Lung (tissue), 12 donors: ENCODE data around the gene PLK5. TPM values are rescaled to one million over a fixed set of nuclear protein-coding genes. Genes with fewer than 3 reads are reported as not detected.

Experiments used
- ATAC-seq: fragments of 200-7000 bp; cut with Tn5 transposase; one replicate; pipeline ENCODE4 v1.9.1; 2020; ENCODE audit warnings: moderate number of reproducible peaks; ENCODE audit not compliant: insufficient read depth, low FRiP score
- DNase-seq, 3 donors: peaks; one replicate each; pipeline ENCODE4 v3.0.0-alpha.2; 2013 to 2017
- H3K27ac ChIP-seq, 2 donors: one replicate each; pipeline ENCODE4 v1.5.1; 2013; ENCODE audit warnings: mild to moderate bottlenecking in 2 of 2, moderate library complexity in 2 of 2, control low read depth in 1 of 2, inconsistent platforms in 1 of 2, low read depth in 1 of 2, low read length in 1 of 2
- H3K27me3 ChIP-seq, 3 donors: one replicate each; pipeline ENCODE4 v1.5.1; 2013; ENCODE audit warnings: low read length in 2 of 3; ENCODE audit not compliant: control insufficient read depth in 3 of 3, insufficient read depth in 3 of 3
- H3K36me3 ChIP-seq, 4 donors: one replicate each; pipeline ENCODE4 v1.5.1; 2013; ENCODE audit warnings: low read length in 4 of 4, mild to moderate bottlenecking in 1 of 4, moderate library complexity in 1 of 4; ENCODE audit not compliant: control insufficient read depth in 4 of 4, insufficient read depth in 4 of 4
- H3K4me1 ChIP-seq, 5 donors: one replicate each; pipeline ENCODE4 v1.5.1; 2013; ENCODE audit warnings: low read length in 5 of 5, mild to moderate bottlenecking in 2 of 5, moderate library complexity in 1 of 5; ENCODE audit not compliant: control insufficient read depth in 5 of 5, insufficient read depth in 5 of 5
- H3K4me3 ChIP-seq: one replicate; pipeline ENCODE4 v1.5.1; 2013; ENCODE audit warnings: mild to moderate bottlenecking, control low read depth, moderate library complexity
- H3K9ac ChIP-seq, 2 donors: one replicate each; pipeline ENCODE4 v1.5.1; 2013; ENCODE audit warnings: low read length in 2 of 2, control low read depth in 1 of 2; ENCODE audit not compliant: insufficient read depth in 1 of 2
- H3K9me3 ChIP-seq, 4 donors: one replicate each; pipeline ENCODE4 v1.5.1; 2013; ENCODE audit warnings: low read length in 3 of 4, mild to moderate bottlenecking in 1 of 4, moderate library complexity in 1 of 4; ENCODE audit not compliant: control insufficient read depth in 4 of 4, insufficient read depth in 3 of 4
- CTCF ChIP-seq: IDR thresholded peaks from 2 replicates; pipeline ENCODE4 v1.5.1; 2012; ENCODE audit warnings: mild to moderate bottlenecking; ENCODE audit errors: control extremely low read depth, extremely low read depth
- WGBS, 2 donors: extraction: QIAGEN DNeasy Blood & Tissue Kit; methylation state at CpG; one replicate each; pipeline ENCODE4 v1.1.7; 2013; 5-methylcytosine and 5-hydroxymethylcytosine counted together
- polyA plus RNA-seq, 2 donors: library from polyadenylated mRNA; stranded (reverse); fragments of 200-250 nt; gene quantifications; one replicate each; pipeline ENCODE4 v1.2.1, GENCODE V29; 2013
- total RNA-seq, 2 donors: library from RNA; depleted of rRNA in 1 of 2; stranded (reverse); fragments of >200 nt in 1 of 2; gene quantifications; one replicate each; pipeline ENCODE4 v1.2.1, GENCODE V29; 2014 to 2021
- donor health status: control.
- donor health status: control.
- donor health status: Bipolar disorder and iron deficiency.
- donor health status: healthy.
- donor health status: DM: yes; HTN: yes; CAD: no.

Gene PLK5
- total and polyA plus RNA-seq, 4 donors = 0.09 TPM; not detected in 3

- no peak for TF ChIP-seq CTCF
- Histone ChIP-seq H3K36me3 (no peaks in the 10 kb centered on the region), H3K9ac (no peak overlapping the region), H3K4me1 (peaks cover 0 to 11% (median 3%) of the 10 kb centered on the region in 5 donors), H3K9me3 (peaks cover 0 to 2% (median 0%) of the 10 kb centered on the region in 4 donors), H3K27ac (no peak overlapping the region), H3K4me3 (no peak overlapping the region), H3K27me3 (peaks cover 3 to 12% (median 5%) of the 10 kb centered on the region in 3 donors)
- no peak for ATAC-seq
- WGBS, 2 donors = 85 to 90% methylated on average over 37 of the region's 37 CpGs
- no peak for DNase-seq
Measured at GRCh38 chr19:1495051-1495798, 28.7 kb upstream of the PLK5 start.

DNA sequence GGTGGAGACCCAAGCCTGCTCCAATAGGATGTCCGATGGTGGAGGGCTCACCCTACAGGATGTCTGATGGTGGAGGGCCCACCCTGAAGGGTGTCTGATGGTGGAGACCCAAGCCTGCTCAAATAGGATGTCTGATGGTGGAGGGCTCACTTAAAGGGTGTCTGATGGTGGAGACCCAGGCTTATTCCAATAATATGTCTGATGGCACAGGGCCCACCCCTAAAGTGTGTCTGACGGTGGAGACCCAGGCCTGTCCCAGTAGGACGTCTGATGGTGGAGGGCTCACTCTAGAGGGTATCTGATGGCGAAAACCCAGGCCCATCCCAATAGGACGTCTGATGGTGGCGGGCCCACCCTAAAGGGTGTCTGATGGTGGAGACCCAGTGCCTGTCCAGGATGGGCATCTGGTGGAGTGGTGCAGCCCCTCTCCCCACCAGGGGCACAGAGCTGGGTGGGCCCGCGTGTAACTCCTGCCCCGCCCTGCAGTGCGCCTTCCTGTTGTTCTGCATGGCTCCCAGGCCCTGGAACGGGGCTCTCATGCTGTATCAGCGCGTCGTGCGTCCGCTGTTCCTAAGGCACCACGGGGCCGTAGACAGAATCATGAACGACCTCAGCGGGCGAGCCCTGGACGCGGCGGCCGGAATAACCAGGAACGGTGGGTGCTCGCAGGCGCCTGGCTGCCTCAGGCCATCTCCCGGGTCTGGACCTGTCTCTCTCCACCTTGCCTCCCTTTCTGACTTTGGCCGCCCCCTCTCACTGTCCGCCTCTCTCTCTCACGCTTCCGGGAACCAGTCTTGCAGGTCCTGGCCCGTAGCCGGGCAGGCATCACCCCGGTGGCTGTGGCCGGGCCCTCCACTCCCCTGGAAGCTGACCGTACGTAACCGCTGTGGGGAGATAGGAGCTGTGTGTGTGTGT lies 27.8 kb upstream of the PLK5 start:
- H3K9me3 ChIP-seq = peaks cover 0 to 2% (median 0%) of the 10 kb centered on the region in 4 donors
- no peak for ATAC-seq
- H3K4me3 ChIP-seq = no peak overlapping the region
- peaks cover 0 to 9% (median 3%) of the 10 kb centered on the region in 5 donors for H3K4me1 ChIP-seq
- H3K9ac ChIP-seq = no peak overlapping the region
- no peak overlapping the region for H3K27ac ChIP-seq
- whole genome bisulfite sequencing, 2 donors = 65 to 78% methylated on average over 38 to 40 of the region's 40 CpGs
- peaks cover 3 to 12% (median 5%) of the 10 kb centered on the region in 3 donors for H3K27me3 ChIP-seq
- DNase-seq = no peak
- no peaks in the 10 kb centered on the region for H3K36me3 ChIP-seq
- TF ChIP-seq CTCF = no peak

DNA sequence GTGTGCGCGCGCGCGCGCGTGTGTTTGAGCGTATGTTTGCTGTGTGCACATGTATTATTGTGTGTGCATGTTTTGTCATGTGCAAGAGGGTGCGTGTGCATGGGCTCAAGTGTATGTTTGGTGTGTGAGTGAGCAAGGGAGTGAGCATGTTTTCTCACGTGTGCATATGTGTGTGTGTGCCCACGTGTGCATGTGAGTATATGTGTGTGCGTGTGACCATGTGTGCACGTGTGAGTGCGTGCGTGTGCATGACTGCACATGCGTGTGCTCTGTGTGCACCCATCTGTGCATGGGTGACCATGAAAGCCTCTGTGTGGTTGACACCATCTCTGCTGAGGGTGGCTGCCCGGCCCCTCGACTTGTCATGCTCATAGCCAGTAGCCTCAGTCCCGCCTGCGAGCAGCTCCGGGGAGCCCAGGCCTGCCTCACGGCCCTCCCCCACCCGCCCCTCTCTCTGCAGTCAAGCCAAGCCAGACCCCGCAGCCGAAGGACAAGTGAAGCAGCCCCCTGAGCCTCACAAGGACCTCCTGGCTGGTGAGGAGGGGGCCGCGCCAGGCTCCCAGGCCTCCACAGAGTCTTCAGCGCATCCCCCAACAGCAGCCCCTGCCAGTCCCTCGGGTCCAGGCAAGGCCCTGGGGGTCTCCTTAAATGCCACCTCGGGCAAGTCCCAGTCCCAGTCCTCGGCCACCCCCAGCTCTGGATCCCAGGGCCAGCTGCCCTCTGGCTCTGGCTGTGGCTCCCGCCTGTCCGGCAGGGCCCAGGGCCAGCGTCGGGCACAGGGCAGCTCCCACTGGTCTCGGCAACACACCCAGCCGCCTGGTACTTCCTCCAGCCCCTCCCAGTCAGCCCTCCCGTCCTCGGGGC lies 26.9 kb upstream of the PLK5 start:
- 68 to 80% methylated on average over 36 to 39 of the region's 39 CpGs for WGBS, 2 donors
- Histone ChIP-seq H3K36me3 (no peaks in the 10 kb centered on the region), H3K9ac (no peak overlapping the region), H3K9me3 (peaks cover 0 to 2% (median 0%) of the 10 kb centered on the region in 4 donors), H3K4me1 (peaks cover 0 to 4% (median 2%) of the 10 kb centered on the region in 5 donors), H3K4me3 (no peak overlapping the region), H3K27ac (no peak overlapping the region), H3K27me3 (peaks cover 3 to 9% (median 5%) of the 10 kb centered on the region in 3 donors)
- no peak for ATAC-seq
- DNase-seq = no peak
- no peak for TF ChIP-seq CTCF
